ENCODE results near the gene ACOX3.

The ACOX3 gene

DNA sequence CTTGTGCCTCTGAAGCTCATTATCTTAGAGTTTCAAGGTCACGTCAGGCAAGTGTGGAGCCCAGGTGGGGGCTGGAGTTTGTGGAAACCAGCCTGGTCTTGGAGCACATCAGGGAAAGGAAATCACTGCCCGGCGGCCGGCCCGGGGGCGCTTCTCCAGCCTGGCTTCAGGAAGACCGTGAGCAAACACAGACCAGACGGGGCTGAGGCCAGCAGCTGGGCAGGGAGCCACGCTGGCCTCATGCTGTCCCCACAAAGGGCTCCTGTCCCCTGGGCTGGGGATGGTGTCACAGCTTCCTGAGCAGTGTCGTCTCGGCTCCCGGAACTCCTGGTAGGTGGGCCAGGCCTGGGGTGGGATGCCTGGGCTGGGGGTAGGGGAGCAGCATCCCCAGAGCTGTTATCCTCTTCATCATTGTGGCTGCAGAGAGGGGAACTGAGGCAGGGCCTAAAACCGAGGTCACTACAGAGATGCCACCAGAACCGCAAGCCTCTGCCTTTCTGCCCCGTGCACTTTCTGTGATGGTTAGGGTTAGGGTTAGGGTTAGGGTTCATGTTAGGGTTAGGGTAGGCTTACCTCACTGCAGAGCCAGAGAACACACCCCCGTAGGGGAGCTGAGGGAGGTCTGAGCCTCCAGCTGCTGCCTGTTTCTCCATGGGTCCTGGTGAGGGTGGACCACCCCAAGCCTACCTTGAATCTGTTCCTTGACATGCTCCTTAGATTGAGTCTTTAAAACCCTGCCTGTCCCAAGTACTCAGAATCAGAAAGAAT, 93.5 kb downstream of the ACOX3 start:
- Histone ChIP-seq H3K36me3 (ENCODE audit: insufficient read depth) (no peaks in the 10 kb centered on the region), H3K4me3 (IDR thresholded peaks at IDR 0.05; ENCODE audit: insufficient read depth, low read depth, low read length) (no peak overlapping the region), H3K9ac (no peak overlapping the region), H3K27ac (no peak overlapping the region), H2AFZ (ENCODE audit: low read depth) (no peak overlapping the region), H3K79me2 (ENCODE audit: insufficient read depth, low read depth) (no peaks in the 10 kb centered on the region), H3K4me2 (no peak overlapping the region), H3K4me1 (ENCODE audit: low read depth, poor library complexity, severe bottlenecking) (no peaks in the 10 kb centered on the region), H3K27me3 (ENCODE audit: insufficient read depth, low read depth) (no peaks in the 10 kb centered on the region; the same call in 1 of the 2 replicates), H4K20me1 (ENCODE audit: insufficient read depth) (no peaks in the 10 kb centered on the region)
- TF ChIP-seq CTCF (conservative IDR thresholded peaks at IDR 0.05; ENCODE audit: low read depth, low read length), result no peak

- TF ChIP-seq CTCF (conservative IDR thresholded peaks at IDR 0.05; ENCODE audit: low read depth, low read length), result no peak
- Histone ChIP-seq H3K4me2 (no peak overlapping the region), H3K27ac (no peak overlapping the region)
These were observed 94.3 kb downstream of the ACOX3 start for GRCh38 chr4:8345946-8346814.

DNA sequence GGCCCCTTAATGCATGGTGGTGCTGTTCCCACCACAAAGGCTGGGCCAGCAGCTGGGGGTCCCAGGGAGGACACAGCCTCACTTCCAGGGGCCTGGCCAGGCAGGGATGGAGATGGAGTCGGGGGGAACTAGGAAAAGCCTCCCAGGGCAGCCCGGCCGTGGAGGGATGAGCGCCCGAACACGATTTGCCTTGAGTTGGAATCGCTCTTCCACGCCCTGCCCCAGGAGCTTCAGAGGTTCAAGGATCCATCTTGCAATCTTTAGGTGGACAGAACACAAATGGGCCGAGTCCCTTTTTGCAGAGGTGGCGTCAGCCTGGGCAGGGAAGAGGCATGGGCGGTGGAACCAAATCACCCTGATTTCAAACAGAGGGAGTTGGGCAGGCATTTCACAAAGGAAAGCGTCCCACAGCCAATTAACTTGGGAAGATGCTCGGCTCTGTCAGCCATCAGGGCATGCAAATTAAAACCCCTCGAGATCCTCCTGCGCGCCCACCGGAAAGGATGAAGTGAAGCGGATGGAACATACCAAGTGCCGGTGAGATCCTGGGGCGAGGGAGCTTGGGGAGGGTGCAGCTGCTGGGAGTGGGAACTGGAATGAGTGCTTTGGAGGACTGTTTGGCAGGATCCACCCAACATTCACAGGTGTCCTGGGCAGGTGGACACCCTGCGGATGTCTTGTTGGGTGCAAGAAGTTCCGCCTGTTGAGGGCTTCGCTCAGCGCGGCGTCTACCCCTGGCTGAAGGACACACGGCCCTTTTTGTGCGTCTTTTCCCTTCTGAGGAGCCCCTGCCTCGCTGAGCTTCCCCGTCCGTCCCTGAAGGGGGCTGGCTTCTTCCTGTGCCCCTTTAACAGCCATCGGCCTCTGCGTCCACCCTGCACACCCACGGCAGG, 95.2 kb downstream of the ACOX3 start:
- Histone ChIP-seq H3K36me3 (ENCODE audit: insufficient read depth) (no peaks in the 10 kb centered on the region), H3K4me2 (no peak overlapping the region), H3K9ac (no peak overlapping the region), H3K4me1 (ENCODE audit: low read depth, poor library complexity, severe bottlenecking) (no peaks in the 10 kb centered on the region), H3K27ac (no peak overlapping the region), H3K27me3 (ENCODE audit: insufficient read depth, low read depth) (no peaks in the 10 kb centered on the region; the same call in 1 of the 2 replicates), H3K79me2 (ENCODE audit: insufficient read depth, low read depth) (no peaks in the 10 kb centered on the region), H3K4me3 (IDR thresholded peaks at IDR 0.05; ENCODE audit: insufficient read depth, low read depth, low read length) (no peak overlapping the region), H4K20me1 (ENCODE audit: insufficient read depth) (no peaks in the 10 kb centered on the region), H2AFZ (ENCODE audit: low read depth) (no peak overlapping the region)
- TF ChIP-seq CTCF (conservative IDR thresholded peaks at IDR 0.05; ENCODE audit: low read depth, low read length), result no peak

More at GRCh38 chr4:8345946-8346814, 94.3 kb downstream of the ACOX3 start:
- no peak overlapping the region for H3K4me3 ChIP-seq (IDR thresholded peaks at IDR 0.05; ENCODE audit: insufficient read depth, low read depth, low read length)
- H3K9ac ChIP-seq, result no peak overlapping the region
- H2AFZ ChIP-seq (ENCODE audit: low read depth), result no peak overlapping the region
- no peaks in the 10 kb centered on the region for H4K20me1 ChIP-seq (ENCODE audit: insufficient read depth)
- no peaks in the 10 kb centered on the region; the same call in 1 of the 2 replicates for H3K27me3 ChIP-seq (ENCODE audit: insufficient read depth, low read depth)
- no peaks in the 10 kb centered on the region for H3K79me2 ChIP-seq (ENCODE audit: insufficient read depth, low read depth)
- H3K36me3 ChIP-seq (ENCODE audit: insufficient read depth), result no peaks in the 10 kb centered on the region
- H3K4me1 ChIP-seq (ENCODE audit: low read depth, poor library complexity, severe bottlenecking), result no peaks in the 10 kb centered on the region

GRCh38 chr4:8344377-8344776, 96.1 kb downstream of the ACOX3 start:
- no peak overlapping the region for H3K9ac ChIP-seq
- no peaks in the 10 kb centered on the region for H3K79me2 ChIP-seq (ENCODE audit: insufficient read depth, low read depth)
- no peaks in the 10 kb centered on the region; the same call in 1 of the 2 replicates for H3K27me3 ChIP-seq (ENCODE audit: insufficient read depth, low read depth)
- no peaks in the 10 kb centered on the region for H3K36me3 ChIP-seq (ENCODE audit: insufficient read depth)
- no peak for TF ChIP-seq CTCF (conservative IDR thresholded peaks at IDR 0.05; ENCODE audit: low read depth, low read length)
- H3K4me3 ChIP-seq (IDR thresholded peaks at IDR 0.05; ENCODE audit: insufficient read depth, low read depth, low read length), result no peak overlapping the region
- no peak overlapping the region for H3K4me2 ChIP-seq
- no peaks in the 10 kb centered on the region for H3K4me1 ChIP-seq (ENCODE audit: low read depth, poor library complexity, severe bottlenecking)
- no peak overlapping the region for H2AFZ ChIP-seq (ENCODE audit: low read depth)
- no peak overlapping the region for H3K27ac ChIP-seq
- H4K20me1 ChIP-seq (ENCODE audit: insufficient read depth), result no peaks in the 10 kb centered on the region

Measured in KMS-11 (cell line).